ENCODE results near the gene ZNHIT2.
"Not testable (repeated sequence)": the region's sequence is repeated elsewhere in the genome, so short reads cannot be mapped to it uniquely, and the experiment has no call there.

Gene ZNHIT2

GRCh38 chr11:65118891-65119669 lies 1.6 kb upstream of the ZNHIT2 start:
- not testable (repeated sequence) for DNase-seq

DNA sequence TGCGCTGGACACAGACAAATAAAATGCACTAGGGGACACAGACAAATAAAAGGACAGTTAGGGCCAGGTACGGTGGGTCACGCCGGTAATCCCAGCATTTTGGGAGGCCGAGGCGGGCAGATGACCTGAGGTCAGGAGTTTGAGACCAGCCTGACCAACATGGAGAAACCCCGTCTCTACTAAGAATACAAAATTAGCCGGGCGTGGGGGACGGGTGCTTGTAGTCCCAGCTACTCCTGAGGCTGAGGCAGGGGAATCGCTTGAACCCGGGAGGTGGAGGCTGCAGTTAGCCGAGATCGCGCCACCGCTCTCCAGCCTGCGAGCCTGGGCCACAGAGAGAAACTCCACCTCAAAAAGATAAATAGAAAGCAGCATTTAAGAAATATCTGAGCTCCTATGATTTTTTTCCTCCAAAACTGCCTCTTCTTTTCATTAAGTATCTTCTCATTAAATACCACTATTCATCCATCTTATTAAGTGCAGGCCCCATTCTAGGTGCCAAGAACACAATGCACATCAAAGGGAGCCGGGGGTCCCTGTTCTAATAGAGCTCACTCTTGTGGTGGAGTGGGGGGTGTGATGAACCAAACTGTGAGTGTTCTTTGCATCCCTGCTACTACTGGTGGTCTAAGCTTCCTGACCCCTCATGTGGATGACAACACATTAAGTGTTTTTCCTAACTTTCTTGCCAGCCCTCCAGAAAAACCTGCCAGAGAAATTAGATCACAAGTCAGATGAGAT lies 766 bp upstream of the ZNHIT2 start:
- DNase-seq, result no peak

- DNase-seq, result peak; percentile 62 to 70
These were observed 913 bp downstream of the ZNHIT2 start for GRCh38 chr11:65116370-65117205.

GRCh38 chr11:65115361-65116082 lies 2.0 kb downstream of the ZNHIT2 start:
- DNase-seq, result no peak

DNA sequence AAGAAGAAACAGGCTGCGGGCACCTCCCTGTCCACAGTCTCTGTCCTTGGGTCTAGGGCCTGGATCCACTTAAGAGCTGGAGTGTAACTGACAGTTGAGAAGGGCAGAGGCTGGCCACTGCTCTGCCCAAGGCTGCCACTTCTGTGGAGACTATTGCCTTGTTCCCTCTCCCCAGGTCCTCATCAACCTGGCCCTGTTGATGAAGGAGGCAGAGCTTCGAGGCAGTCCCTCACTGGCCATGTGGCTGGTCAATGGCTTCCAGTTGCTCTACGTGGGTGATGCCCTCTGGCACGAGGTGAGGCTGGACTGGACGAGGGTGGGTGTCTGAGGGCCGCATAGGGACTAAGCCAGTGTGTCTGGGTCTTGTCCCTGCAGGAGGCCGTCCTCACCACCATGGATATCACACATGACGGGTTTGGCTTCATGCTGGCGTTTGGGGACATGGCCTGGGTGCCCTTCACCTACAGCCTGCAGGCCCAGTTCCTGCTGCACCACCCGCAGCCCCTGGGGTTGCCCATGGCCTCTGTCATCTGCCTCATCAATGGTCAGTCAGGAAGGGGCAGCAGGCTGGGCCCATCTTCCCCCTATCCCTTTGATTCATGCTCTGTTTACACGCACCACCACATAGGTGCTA lies 2.8 kb downstream of the ZNHIT2 start:
- no peak for DNase-seq

DNA sequence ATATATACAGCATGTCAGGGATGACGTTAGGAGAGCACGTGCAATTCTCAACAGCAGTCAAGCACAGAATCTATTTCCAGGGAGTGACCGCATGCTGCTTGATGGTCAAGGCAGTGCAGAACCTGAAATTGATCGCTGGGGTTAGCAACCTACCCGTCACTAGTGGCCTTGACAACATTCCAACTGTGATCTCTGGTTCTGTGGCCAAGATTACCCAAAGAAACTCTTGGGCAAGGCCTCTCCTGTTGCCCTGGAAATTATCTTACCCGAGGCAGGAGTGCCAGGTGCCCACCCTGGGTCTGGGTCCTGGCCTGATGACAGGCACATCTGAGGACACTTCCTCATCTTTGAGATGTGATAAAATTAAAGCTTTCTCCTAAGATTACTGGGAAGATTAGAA lies 3.7 kb downstream of the ZNHIT2 start:
- no peak for DNase-seq

DNA sequence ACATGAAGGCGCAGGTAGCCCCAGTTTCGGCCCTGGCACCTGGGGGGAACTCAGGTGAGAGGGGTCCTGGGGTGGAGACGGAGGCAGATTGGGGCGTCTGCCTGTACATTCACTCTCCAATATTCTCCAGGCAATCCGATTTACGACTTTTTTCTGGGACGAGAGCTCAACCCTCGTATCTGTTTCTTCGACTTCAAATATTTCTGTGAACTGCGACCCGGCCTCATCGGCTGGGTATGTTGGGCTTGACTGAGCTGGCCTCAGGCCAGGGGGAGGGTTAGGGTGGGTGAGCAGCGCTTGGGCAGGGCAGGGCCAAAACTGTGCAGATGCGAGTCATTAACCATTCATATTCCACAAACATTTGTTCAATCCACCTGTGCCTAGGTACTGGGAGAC lies 4.1 kb downstream of the ZNHIT2 start:
- DNase-seq, result no peak

DNA sequence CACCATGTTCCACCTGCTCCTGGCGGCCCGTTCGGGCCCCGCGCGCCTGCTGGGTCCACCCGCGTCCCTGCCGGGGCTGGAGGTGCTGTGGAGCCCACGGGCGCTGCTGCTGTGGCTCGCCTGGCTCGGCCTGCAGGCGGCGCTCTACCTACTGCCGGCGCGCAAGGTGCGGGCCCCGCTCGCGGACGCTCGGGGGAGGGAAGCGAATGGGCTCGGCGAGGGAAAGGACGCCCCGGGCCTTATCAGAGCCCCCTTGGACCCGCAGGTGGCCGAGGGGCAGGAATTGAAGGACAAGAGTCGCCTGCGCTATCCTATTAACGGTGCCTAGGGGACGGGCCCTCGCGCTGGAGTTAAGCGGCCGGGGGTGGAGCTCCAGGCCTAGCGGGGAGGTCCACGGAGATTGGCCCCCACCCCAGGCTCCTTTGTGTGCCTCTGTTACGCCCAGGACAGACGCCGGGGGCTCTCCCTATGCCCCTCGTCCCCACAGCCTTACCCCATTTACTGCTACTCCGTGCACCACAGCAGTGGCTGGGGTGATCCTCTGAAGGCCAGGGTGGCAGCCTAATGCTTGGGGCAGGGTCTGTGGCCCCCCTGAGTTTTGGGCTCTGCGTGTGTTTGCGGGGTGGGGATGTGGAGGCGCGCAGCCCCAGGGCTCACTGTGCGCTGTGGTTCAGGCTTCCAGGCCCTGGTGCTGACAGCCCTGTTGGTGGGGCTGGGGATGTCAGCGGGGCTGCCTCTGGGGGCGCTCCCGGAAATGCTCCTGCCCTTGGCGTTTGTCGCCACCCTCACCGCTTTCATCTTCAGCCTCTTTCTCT lies 4.7 kb downstream of the ZNHIT2 start:
- DNase-seq, result peak; percentile 76 to 80

DNA sequence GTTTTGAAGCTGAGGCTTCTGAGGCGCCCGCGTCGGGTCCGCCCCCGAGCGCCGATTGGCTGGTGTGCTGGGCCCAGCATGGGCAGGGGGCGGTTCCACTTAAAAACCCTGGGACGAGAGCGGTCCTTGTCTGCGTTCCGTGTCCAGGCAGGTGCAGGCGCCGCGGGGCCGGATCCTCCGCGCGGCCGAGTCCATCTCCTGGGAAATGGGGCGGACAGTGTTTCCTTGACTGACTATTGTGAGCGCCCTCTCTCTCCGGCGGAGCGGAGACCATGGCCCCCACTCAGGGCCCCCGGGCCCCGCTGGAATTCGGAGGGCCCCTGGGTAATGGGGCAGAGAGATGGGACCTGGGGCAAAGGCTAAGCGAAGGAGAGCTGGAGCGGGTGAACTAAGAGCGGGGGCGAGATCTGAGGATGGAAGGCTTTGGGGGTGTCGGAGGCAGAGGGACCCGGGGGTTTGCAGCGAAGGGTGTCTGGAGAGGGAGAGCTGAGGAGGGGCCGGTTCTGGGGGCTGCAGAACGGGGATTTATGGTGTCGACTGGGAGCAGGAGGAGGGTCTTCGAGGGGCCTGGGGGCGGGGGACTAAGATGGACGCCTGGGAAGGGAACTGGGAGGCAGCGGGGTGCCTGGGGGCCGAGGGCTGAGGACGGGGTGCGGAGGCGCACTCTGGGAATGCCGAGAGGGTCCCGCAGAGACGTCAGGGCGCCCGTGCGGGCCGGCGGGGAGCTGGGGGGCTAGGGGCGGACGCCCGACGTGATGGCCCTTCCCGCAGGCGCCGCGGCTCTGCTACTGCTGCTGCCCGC lies 5.6 kb downstream of the ZNHIT2 start, which contains the start of gene TM7SF2:
TM7SF2 (plus strand) TSS at position 129 of the 802 bp plus-strand sequence; CDS start at position 273, 144 bp downstream.
- peak; percentile 96 to 97 for DNase-seq

DNA sequence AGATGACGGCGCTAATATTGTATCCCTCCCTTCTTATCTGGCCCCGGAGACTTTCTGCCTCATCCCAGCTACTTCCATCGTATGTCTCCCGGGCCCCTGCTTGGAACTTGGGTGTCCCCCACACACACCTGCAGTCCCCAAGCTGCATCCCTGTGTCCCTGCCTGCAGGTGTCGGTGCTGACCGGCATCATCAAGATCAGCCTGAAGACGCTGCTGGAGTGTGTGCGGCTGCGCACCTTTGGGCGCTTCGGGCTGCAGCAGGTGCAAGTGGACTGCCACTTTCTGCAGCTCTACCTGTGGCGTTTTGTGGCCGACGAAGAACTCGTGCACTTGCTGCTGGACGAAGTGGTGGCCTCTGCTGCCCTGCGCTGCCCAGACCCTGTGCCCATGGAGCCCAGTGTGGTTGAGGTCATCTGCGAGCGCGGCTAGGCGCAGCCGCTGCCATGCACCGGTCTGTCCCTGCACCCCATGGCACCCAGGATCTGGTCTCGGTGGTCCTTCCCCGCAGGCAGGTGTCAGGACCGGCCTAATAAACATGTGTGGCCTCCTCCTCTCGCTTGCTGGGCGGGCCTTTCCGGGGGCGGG lies 6.2 kb downstream of the ZNHIT2 start:
- DNase-seq, result no peak

DNA sequence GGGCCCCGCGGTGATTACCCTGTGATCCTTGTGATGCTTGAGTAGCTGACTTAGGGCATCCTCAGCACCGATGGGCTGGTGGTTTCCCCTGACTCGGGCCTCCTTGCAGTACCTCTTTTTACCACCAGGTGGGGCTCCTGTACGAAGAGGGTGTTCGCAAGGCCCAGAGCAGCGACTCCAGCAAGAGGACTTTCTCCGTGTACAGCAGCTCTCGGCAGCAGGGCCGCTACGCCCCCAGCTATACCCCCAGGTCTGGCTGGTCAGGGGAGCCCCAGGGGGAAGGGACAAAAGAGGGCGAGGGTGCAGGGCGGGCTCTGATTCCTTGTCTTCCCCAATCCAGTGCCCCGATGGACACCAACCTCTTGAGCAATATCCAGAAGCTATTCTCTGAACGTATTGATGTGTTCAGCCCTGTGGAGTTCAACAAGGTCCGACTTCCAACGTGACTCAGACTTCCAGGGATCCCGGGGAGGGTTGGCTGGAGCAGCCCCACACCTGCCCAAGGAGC lies 7.1 kb downstream of the ZNHIT2 start:
- DNase-seq, result peak; percentile 99

- DNase-seq, result no peak
These were observed 8.0 kb downstream of the ZNHIT2 start for GRCh38 chr11:65109231-65110198.

- DNase-seq, result no peak
These were observed 8.9 kb downstream of the ZNHIT2 start for GRCh38 chr11:65108469-65109123.

DNA sequence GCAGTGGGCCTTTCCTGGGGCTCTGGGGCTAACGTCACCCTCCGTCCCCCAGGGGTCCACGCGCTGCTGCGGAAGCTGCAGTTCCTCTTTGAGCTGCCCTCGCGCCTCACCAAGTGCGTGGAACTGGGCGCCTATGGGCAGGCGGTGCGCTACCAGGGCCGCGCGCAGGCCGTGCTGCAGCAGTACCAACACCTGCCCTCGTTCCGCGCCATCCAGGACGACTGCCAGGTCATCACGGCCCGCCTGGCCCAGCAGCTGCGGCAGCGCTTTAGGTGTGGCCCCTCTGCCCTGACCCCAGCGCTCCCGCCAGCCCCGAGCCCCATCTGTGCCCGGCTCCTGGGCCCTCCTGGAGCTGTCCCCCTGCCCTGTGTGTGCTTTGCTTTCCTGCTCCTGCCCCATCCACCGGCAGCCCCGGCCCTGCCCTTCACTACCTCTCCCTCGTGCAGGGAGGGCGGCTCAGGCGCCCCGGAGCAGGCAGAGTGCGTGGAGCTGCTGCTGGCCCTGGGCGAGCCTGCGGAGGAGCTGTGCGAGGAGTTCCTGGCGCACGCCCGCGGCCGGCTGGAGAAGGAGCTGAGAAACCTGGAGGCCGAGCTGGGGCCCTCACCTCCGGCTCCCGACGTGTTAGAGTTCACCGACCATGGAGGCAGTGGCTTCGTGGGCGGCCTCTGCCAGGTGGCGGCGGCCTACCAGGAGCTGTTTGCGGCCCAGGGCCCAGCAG lies 9.6 kb downstream of the ZNHIT2 start:
- DNase-seq, result no peak

- DNase-seq, result no peak
These were observed 10.4 kb downstream of the ZNHIT2 start for GRCh38 chr11:65107078-65107477.

GRCh38 chr11:65104628-65105027 lies 12.9 kb downstream of the ZNHIT2 start:
- DNase-seq, result no peak

DNA sequence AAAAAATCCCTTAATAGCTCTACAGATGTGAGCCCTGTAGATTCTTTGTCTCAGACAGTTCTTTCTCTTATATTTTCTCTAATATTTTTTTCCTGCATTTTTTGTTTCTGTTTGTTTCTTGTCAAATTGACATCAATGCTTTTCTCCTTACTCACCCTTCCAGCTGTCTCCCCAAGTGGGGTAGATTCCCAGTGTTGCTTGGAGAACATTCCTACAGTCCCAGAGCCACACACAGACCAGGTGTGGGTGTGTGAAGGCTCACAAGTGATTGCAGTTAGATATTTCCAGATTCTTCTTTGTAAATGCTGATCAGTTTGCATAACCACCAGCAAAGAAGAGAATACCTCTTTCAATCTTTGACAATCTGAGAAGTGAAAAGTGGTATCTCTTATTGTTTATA lies 14.0 kb downstream of the ZNHIT2 start:
- no peak for DNase-seq
